Activated T-cell treated with anti-CD3 and anti-CD28 coated beads for 48 hours (primary cell): ENCODE results near the gene RALGPS1.

ENCODE experiments used
- DNase-seq: peaks from one replicate; pipeline ENCODE4 v3.0.0-alpha.2; 2020; ENCODE audit warnings: low read depth

RALGPS1 gene

DNA sequence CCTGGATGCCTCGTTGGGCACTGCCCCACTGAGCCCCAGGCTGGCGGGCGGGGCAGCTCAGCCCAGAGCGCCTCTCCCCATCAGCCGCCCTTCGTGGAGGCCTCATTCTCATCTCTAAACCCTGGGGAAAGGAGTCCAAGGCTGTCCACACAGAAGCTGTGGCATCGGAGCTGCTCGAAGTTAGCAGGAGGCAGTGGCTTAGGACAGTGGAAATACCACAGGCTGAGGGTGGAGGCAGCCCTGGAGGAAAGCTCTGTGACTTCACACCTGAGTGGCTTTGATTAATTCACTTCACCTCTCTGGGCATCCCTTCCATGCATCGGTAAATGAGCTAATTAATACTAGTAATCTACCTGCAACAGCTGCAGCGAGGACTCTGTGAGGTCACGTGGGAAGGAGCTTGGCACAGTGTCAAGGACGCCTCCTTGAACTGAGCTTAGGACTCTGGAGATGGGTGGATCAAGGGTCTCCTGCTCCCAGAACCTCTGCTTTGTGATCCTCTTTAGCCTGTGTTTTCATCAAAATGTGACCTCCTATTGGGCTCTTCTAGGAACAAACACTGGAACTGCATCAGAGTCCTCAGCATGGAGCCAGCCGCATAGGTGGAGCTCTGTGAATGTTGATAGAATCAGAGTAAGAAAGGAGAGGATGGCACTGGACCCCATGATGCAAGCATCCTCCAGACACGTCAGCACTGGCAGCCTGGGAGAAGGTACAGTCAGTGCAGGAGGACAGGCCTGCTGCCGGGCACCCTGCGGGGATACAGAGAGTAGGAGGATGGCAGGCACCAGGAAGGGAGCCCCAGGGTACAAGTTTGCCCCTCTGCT is 208.7 kb downstream of the RALGPS1 start:
- DNase-seq, result no peak

DNA sequence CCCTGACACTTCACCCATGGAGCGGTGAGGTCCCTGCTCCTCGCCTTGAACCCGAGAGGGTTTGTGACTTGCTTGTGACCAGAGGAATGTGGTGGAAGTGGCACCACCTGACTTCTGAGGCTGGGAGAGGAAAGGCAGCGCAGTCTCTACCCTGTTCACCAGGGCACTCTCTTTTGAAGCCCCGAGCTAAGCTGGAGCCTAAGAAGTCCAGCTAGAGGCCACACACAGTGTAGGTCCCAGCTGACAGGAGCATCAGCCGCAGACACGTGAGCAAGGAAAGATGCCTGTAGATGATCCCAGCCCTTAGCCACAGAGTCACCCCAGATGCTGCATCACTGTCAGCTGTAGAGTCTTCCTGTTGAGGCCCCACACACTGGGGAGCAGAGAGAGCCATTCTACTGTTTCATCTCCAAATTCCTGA is 209.5 kb downstream of the RALGPS1 start:
- no peak for DNase-seq

DNA sequence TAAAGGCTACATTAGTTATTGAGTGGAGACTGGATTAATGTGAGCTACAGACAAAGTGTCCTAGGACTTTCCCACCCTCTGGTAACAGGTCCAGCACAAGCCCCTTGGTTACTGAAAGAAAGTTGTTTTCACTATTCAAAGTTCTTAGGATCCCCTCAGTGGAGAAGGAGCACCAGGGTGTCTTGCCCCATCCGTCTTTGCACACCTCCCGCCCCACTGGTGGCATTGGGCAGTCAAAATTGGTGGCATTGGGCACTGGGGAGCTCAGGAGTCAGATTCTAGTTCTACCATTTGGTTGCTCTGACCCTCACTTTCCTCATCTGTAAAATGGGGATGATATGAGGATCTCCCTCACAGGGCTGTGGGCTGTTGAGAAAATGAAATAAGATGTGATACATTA is 210.2 kb downstream of the RALGPS1 start:
- DNase-seq, result no peak

DNA sequence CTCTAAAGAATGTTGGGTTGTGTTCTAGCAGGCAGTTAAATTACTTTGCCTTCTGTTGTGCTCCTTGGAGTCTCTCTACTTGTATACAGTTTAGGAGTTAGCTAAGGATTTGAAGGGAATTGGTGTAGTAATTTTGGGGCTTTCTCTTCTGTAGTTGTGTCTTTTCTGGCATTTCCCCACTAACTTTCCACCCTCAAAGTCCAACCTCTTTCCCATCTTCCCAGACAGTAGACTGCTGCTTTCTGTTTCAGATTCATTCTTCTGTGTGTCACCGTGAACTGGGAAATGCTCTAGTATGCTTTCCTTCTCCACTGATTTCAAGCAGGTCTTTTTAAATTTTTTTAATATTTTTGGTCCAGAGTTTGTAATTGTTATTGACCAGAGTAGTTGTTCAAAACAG is 212.4 kb downstream of the RALGPS1 start:
- DNase-seq, result no peak

DNA sequence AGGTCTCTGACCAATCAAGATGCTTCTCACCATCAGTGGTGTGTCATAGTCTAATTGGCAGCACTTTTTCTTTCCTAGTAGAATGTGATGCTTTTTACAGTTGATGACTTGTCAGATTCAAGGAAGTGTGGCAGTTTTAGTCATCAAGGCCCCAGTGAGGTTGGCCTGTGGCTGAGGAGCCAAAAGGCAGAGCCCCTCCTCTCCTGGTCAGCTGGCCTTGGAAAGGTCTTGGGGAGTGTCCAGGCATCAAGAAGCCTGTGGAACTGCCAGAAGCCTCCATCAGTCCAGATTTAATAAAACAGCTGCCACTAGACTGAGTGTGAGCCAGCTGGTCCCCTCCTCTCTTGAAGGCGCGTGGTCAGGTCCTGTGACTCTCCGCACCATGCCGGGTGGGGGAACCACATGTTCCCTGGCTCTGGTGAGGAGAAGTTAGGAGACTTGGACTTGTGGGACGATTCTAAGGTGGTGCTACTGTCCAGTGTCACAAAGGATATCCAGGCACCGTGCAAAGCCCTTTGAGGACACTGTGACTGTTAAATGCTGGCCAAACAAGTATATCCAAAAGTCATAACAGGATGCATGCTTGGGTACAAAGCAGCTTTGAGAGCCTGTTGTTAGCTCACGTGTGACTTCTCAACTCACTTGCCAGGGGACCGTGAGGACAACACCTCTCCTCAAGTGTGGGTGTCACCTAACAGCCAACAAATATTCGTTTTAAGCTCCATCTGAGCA is 213.9 kb downstream of the RALGPS1 start:
- DNase-seq, result no peak

DNA sequence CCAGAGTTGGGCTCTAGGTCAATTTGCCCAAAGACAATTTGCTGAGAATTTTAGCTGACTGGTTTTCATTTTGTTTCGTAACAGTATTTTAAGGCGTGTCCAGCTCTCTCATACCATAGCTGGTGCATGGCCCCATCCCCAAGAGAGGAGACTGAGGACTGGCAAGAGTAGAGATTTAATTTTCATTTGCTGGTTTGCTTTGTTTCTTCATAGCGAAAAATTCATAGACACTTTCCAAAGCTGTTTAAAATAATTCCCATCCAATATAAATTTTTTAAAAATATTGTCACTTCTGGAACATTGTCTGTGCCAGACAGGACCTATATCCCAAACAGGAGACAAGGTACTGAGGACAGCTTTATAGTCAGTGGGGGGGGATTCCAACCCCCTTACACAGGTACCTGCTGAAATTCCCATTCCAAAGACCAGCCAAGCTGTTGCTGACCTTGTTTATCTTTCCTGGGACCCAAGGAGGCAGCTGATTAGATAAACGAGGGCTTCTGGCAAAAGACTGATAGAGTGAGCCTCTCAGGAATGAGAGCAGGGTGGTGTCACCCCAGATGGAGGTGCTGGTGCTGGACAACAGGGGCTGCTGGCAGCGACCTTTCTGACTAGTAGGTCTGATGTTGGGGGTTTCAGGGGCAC is 214.6 kb downstream of the RALGPS1 start:
- DNase-seq, result no peak

DNA sequence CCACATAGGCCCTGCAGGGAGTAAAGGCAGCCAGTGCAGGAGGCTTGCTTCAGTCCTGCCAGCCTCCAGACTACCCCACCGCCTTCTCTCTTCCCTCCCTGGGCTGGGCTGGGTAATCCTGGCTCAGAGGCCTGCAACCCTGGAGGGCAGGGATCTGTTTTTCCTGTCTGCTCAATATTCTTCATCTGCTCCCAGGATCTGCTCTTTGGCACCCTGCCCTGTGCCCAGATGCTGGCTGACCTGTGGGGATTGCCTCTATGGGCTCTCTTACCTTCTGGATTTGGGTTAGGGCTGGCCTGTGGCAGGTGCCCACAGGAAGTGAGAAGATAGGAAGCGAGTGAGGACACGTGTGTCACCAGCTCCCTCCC is 215.1 kb downstream of the RALGPS1 start:
- no peak for DNase-seq

DNA sequence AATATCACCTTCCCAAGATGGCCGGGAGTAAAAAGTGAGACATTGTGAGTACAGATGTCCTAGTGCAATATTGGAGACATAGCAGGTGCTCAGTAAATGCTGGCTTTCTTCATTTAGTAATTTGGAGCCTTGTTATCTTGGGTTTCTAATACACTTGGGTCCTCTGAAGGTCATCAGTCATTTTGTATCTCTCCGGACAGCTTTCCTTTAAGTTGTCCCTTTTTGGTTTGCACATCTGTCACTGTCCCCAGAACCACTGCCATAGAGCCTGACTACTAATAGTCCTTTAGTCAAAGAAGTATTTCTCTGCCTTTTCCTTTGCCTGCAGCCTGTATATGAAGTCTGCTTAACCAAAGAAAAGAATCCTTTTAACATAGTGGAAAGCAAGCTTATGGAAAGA is 215.7 kb downstream of the RALGPS1 start:
- DNase-seq, result no peak

DNA sequence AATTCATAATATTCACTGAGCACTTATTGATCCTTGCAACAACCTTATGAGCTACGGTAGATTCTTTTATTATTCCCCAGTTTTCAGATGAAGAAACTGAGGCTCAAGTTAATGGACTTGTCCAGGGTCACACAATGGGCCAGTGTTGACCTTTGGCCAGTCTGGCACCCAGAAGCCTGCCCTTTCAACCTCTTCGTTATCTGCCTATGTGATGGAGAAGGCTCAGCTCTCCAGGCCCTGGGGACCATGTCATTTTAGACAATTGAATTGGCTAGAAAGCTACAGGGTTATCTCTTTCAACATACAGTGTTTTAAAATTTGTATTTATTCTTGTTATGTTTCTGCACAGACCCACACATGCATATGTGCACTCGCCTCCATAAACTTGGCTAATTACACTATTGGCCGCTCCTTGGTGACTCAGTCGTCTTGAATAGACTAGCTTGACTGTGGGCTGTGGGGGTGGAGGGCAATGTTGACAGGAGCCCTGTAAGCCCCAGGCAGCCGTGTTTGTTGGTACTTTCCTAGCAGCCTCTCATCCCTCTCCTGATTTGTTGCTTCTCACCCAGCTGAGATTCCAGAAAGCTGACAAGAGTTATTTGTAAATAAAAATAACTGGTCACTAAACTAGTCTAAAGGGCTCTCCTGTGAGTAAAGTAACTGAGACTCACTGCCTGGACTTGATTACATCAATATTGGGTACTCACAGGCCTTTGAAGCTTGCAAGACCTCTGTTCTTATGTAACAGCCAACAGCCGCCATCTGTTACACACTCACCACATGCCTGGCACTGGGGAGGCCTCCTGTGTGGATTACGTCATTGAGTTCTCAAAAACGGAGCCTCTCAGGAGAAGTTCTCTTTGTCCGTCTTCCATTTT is 216.3 kb downstream of the RALGPS1 start:
- DNase-seq, result no peak

DNA sequence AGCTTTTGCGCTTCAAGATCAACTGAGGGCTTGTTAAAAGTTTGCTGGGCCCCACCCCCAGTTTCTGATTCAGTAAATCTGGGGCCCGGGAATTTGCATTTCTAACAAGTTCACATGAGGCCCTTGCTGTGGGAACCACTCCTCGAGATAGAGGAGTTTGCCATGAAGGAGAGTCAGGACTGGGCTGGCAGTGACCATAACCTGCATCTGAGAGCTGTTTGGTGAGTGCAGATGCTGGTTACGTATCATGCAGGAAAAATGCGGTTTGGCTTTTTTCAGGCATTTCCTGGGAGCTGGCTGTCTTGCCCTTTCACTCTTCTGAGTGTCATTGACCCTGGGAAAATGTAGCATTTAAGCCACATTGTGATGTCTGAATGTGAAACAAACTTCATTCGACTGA is 217.3 kb downstream of the RALGPS1 start:
- no peak for DNase-seq

DNA sequence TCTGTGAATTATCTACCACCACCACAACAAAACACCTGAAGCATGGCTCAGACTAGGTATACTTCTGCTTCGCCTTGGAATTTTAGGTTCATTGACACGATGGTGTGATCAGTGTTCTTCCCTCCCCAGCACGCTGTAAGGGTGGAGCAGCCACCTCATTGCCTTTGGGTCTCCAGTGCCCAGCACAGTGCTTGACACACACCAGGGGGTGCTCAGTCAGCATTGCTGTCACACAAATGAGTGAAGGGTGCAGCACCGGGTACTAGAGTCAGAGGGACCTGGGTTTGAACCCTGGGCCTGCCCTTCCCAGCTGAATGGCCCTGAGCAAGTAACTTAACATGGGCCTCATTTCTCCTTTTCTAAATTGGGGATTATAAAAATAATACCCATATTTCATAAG is 217.8 kb downstream of the RALGPS1 start:
- no peak for DNase-seq

DNA sequence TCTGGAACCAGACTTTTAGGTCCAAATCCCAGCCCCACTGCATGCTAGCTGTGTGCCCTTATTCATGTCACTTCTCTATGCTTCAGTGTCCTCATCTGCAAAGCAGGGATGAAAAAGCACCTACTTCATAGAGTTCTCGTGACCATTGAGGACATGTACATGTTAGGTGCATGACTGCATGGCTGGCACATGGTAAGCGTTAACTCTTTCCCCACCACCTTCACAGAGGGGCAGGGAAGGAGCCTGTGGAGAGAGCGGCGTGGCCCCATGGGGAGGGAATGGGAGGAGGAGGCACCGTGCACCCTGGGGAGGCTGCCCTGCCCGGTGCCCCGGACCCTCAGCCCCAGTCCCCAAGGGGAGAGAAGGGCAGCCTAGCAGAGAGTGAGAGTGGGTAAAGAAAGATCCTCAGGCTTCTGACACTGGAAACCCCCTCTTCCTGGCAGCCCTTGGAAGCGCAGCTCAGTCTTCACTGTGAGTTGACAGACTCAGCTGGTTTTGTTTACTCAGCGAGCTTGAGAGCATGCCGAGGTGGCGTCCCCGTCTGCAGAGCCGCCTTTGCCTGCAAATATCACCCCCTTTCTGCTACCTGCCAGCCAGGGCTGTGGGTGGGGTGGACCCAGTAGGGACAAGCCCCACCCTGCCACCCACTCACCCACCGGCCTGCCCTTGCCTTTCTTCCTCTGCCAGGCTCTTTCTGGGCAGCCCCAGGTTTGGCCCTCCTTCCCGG is 218.5 kb downstream of the RALGPS1 start:
- DNase-seq, result no peak

DNA sequence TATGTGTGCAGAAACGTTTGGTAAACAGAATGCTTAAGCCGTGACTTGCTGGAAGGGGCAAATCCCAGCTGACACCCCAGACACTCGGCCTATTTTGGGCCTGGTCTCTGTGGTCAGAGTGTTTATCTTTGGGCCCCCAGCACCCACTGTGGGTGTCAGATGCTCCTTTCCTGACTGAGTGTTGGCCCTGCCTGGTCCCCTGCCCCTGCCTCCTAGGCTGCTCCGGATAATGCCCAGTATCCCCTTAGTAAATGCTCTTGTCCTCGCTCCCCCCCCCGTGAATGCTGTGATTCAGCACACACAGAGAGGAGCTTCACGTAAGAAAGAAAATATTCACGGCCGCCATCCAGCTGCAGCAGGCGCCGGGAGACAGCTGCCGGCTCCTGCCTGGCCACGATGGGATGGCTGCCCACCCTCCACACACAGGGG is 219.2 kb downstream of the RALGPS1 start:
- no peak for DNase-seq

DNA sequence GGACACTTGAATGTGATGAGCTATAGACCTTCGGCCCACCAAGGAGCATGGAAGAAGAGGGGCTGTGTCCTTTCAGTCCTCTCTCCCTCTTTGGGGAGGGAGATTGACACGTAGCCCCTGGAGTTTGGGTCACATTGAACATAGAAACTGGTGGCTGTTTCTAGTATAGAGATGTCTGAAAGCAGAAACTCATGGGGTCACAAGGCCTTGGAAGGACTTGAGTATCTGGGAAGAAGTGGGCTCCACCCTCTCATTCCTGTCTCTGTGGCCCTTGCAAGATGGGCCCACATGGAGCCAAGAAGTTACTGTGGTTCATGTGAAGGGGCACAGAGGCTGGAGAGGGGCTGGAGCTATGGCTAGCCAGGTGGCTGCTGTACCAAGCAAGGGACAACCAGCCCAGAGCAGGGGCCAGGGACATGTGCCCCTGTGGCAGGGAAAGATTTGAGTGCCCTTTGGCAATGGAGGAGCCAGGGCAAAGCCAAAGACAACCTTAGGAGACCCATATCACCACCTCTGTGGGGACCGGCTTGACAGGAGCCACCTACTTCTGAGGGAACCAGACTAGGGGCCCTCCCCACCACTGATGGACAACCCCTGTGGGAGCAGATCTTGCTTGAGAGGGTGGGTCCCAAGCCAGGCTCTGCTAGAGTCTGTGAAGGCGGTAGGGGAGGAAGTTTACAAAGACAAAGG is 220.6 kb downstream of the RALGPS1 start:
- no peak for DNase-seq

DNA sequence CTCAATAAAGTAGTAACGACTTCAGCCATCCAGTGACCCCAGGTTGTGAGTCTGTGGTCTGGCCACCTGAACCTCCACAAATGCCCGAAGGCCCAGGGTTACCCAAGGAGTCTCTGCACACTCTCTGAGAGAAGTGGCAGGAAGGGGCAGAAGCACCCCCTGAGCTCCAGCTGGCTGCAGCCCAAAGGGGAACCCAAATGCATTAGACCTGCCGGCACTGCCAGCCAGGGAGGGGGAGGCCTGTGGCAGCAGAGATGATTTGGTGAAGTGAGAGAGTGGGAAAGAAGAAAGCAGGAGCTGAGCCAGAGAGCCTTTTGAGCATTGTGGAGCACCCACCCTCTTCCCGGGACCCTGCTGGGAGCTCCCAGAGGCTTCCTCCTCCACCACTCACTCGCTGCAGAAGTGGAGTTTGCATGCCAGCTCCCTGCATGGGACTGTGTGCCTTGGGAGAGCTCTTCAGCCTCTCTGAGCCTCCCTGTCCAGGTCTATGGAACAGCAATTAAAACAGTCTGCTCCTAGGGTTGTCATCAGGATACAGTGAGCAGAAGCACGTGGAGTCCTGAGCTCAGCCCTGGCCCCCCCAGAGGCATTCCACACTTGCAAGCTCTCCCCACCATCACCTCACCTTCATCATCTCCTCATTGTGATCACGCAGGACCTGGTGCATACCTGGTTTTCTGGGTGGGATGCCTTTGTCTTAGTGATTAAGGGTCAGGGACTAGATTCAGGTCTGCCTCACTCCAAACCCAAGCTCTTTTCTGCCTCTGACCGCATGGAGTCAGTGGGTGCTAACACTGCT is 221.7 kb downstream of the RALGPS1 start:
- DNase-seq, result no peak

DNA sequence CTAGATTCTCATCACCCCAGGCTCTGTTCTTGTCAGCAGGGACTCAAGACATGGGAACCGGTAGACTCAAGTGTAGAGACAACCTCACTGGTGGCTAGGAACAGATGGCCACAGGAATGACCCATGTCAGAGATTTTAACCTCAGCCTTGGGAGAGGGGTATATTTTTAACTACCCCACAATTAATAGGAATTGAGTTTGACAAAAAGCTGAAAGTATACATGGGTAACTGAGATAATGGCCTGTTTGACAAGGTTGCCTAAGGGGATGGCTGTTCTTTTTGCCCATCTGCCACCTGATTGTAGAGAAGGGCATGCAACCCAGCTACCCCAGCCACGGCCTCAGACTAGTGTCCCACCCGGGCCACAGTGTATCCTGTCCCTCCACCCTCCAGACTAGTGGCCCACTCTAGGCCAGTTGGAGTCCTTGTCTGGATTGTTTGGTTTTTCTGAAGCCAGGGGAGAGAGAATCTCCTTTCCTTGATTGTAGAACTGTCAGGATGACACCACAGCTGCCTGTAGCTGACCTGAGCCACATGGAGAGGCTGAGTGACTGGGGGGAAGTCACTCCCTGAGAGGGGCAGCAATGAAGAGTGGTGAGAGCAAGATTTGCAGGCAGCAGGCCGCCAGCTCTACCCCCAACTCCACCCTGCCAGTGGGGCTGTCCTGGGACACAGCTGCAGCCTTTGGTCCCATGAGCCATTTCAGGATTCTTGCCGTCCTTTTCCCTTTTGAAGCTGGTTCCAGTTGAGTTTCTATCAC is 222.5 kb downstream of the RALGPS1 start:
- DNase-seq, result no peak

DNA sequence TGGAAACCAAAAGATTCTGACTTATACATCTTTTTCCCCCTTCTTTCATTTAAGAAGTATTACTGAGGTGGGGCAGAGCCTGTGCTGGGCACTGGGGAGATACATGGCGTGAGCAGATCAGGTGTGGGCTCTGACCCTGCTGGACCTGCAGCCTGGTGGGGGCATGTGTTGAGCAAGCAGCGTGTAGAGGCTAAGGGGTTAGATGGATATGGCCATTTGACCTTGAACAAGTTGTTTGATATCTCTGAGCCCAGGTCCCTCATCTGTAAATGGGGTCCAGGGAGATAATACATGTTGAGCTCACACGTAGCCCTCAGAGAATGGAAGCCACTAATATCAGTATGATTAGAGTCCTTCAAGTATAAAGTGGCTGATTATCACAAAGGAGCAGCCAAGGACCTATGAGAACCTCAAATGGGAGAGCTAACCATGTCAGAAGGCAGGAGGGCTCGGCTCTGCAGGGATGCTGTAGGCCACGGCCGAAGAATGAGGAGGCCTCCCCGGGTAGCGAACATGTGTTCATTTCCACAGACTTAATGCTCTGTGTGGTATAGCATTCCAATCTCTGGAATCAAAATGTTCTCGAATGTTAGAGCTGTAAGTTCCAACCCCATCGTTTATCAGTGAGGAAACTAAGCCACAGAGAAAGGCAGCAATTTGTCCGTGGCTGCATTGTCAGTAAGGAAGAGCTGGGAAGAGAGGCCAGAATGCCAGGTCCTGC is 223.2 kb downstream of the RALGPS1 start:
- no peak for DNase-seq

DNA sequence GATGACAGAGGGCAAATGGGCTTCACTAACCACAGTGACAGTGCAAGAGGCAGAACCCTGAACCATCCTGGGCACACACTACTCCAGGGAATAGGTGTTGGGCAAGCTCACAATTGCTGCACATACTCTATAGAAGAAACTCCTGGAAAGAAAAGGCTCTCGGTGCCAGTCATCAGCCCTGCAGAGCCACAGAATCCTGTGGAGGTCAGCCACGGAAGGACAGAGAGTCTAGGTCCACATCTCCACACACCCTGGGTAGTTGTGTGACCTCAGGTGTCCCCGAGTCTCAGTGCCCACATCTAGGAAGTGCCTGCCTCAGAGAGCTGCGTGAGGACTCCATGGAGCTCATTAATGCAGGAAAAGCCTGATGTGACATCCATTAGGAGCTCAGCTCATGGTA is 223.9 kb downstream of the RALGPS1 start:
- DNase-seq, result no peak
